Germinal center (tissue), 1 donor: Measurements from ENCODE around the gene FARS2.
A peak's percentile ranks its signal among the peaks of the same experiment; 100 is the strongest.

Source experiments
- DNase-seq: peaks from one replicate; pipeline ENCODE4 v3.0.0; 2012; ENCODE audit warnings: mixed read lengths, low spot score

The FARS2 gene

GRCh38 chr6:5468586-5468985, 207.3 kb downstream of the FARS2 start:
- no peak for DNase-seq

- DNase-seq = no peak
Observed at GRCh38 chr6:5469101-5469846, 208.0 kb downstream of the FARS2 start.

GRCh38 chr6:5471044-5471443, 209.7 kb downstream of the FARS2 start:
- DNase-seq = peak; percentile 73

GRCh38 chr6:5471637-5472398, 210.5 kb downstream of the FARS2 start:
- no peak for DNase-seq

GRCh38 chr6:5472571-5472970, 211.3 kb downstream of the FARS2 start:
- DNase-seq = no peak

GRCh38 chr6:5475779-5476178, 214.5 kb downstream of the FARS2 start:
- no peak for DNase-seq

GRCh38 chr6:5478380-5478779, 217.1 kb downstream of the FARS2 start:
- DNase-seq = no peak

GRCh38 chr6:5481033-5481432, 219.7 kb downstream of the FARS2 start:
- no peak for DNase-seq

GRCh38 chr6:5481750-5482149, 220.4 kb downstream of the FARS2 start:
- no peak for DNase-seq

GRCh38 chr6:5482619-5483018, 221.3 kb downstream of the FARS2 start:
- no peak for DNase-seq

- no peak for DNase-seq
Observed at GRCh38 chr6:5484692-5485091, 223.4 kb downstream of the FARS2 start.

GRCh38 chr6:5486214-5486613, 224.9 kb downstream of the FARS2 start:
- no peak for DNase-seq

GRCh38 chr6:5490501-5491069, 229.3 kb downstream of the FARS2 start:
- no peak for DNase-seq

GRCh38 chr6:5492356-5492755, 231.0 kb downstream of the FARS2 start:
- DNase-seq = no peak

GRCh38 chr6:5493806-5494205, 232.5 kb downstream of the FARS2 start:
- no peak for DNase-seq

GRCh38 chr6:5497896-5498578, 236.7 kb downstream of the FARS2 start:
- no peak for DNase-seq

GRCh38 chr6:5498579-5498899, 237.2 kb downstream of the FARS2 start:
- no peak for DNase-seq

- no peak for DNase-seq
Observed at GRCh38 chr6:5499644-5500306, 238.5 kb downstream of the FARS2 start.

- no peak for DNase-seq
Observed at GRCh38 chr6:5501837-5502236, 240.5 kb downstream of the FARS2 start.

- no peak for DNase-seq
Observed at GRCh38 chr6:5504078-5504477, 242.8 kb downstream of the FARS2 start.

GRCh38 chr6:5506149-5506548, 244.8 kb downstream of the FARS2 start:
- peak; percentile 28 for DNase-seq

- DNase-seq = peak; percentile 10
Observed at GRCh38 chr6:5506597-5506996, 245.3 kb downstream of the FARS2 start.
